NCI-H2171 treated with DMSO at 0.1 percent for 48 hours (cell line): ENCODE measurements around the gene PRSS2.
"Not testable (repeated sequence)": the region's sequence is repeated elsewhere in the genome, so short reads cannot be mapped to it uniquely, and the experiment has no call there.

Experiments
- DNase-seq: peaks from one replicate; lab custom pipeline; 2025; lab: John Stamatoyannopoulos, UW

The PRSS2 gene

DNA sequence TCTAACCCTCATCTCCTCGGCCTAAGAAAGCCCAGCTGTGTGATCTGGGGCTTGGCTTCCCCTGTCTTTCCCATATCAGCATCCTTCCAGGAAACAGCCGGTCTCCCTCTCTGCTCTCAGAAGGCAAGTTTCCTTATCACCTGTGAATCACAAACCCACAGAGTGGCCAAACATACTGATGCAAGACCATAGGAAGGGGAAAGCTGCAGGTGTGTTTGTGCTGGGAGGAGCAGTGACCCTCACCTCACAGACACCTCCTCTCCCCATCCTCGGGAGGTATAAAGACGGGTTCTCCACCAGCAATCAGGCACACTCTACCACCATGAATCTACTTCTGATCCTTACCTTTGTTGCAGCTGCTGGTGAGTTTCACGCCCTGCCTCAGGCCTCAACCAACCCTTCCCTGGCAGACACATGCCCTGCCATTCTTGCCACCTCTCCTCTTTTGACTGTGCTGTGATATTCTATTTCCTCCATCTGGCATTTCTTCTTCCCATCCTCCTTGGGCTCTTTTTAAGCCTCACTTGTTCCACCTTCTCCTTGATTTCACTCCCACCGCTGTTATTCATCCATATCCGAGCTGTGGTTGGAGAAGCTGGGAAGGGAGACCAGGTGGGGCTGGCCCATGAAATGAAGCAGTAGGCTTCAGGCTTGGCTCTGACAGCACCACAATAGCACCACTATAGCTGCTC lies at the start of gene PRSS2:
Gene PRSS2 (plus strand): TSS at position 310 of the 692 bp plus-strand sequence. CDS start 13 bp downstream, at position 323.
- DNase-seq: no peak

DNA sequence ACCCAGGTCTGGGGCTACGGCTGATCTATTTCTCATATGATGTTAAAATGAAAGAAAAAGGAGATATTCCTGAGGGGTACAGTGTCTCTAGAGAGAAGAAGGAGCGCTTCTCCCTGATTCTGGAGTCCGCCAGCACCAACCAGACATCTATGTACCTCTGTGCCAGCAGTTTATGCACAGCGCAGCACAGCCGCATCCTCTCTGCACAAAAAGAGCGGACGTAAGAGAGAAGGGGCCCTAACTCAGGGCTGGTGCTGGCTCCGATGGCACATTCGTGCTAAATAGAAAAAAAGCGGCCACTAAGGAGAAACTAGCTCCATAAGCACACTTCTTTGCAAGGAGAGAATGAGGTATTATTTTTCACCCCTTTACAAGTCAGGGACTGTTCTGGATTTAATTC lies 49.8 kb upstream of the PRSS2 start:
- no peak for DNase-seq

DNA sequence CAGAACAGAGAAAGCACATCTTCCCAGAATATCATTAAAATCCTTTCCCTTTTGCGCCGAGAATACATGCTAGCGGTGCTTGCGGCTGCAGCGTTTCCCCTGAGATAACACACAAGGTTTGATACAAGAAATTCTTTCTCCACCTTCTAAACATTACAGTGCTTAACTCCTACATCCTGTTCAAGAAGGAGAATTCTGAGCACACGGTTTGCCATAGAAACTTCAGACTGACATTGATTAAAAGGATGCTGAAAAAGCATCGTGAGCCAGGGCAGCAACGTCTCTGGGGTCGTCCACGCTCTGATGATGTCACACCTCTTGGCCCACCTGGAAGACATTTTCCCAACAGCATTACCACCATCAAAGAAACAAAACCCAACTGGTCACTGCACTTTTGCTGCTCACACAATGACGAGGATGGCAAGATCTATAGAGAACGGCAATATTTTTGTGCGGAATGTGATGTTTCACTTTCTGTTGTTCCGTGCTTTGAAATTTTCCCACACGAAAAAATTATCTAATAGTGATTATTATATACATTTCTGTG lies 48.4 kb upstream of the PRSS2 start:
- DNase-seq: no peak

DNA sequence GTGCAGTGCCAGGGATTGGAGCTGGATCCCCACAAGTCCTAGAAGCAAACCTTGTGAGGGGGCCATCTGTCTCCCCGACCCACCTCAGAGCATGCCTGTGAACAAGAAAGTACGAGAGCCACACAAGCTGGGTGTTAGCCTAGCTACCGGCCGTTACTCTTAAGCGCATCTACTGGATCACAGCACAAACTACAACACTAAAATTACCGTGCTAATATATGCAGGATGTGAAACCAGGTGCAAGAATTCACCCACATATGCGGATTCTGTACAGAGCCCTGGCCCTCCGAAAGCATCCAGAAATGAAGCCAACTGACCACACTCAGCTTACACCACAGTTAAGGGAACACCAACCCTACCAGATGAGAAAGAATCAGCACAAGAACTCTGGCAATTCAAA lies 37.5 kb upstream of the PRSS2 start:
- DNase-seq: no peak

DNA sequence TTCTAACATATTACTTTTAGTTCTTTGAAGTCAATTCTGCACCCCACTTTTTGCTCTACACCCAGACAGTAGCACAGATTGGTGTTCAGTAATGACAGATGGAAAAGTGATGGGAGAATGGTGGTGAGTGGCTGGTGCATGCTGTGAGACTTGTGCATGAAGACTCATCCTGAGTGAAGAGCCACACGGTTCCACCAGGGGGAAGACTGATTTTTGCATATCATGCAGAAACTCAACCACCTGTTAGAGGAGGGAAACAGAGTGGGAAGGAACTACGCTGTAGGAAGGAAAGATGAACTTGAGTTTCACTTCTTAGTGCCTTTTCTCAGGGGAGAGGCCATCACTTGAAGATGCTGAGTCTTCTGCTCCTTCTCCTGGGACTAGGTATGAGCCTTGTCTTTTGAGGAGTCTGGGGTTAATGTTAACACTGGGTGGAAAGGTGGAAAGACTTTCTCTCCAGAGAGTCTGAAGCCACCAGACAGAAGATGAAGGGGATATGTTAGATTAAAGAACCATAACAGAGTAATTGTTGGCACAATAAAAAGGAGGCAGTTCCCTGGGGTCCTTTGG lies 30.8 kb upstream of the PRSS2 start:
- no peak for DNase-seq

DNA sequence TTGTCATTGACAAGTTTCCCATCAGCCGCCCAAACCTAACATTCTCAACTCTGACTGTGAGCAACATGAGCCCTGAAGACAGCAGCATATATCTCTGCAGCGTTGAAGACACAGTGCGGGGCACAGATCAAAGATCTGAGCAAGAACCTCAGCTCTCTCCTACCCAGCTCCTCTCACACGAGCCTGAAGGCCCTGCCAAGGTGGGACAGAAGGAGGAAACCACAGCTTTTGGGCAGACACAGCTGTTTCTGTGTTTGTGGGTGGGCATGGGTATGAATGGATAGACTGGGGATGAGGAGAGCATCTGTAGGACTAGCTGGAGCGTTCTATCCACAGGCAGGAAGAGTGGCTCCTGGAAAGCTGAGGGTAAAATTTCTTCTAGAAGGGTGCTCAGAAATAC lies 30.0 kb upstream of the PRSS2 start:
- DNase-seq: no peak

DNA sequence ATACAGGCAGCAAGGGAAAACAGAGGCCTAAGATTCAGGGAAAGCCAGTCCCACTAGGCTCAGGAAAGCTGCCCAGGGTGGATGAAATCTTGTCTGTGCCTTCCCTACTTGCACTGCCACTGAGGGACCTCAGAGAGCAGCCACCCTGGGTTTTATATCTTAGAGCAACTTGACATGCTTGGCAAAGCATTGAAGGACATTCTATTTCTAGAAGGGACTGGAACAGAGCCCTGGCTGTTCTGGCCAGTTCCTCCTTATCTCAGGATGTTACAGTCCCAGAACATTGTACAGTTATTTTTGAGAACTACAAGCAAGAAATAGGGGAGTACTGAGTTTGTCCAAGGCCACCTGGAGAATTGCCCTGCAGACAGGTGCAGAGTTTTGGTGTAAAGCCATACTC lies 28.8 kb upstream of the PRSS2 start:
- not testable (repeated sequence) for DNase-seq

DNA sequence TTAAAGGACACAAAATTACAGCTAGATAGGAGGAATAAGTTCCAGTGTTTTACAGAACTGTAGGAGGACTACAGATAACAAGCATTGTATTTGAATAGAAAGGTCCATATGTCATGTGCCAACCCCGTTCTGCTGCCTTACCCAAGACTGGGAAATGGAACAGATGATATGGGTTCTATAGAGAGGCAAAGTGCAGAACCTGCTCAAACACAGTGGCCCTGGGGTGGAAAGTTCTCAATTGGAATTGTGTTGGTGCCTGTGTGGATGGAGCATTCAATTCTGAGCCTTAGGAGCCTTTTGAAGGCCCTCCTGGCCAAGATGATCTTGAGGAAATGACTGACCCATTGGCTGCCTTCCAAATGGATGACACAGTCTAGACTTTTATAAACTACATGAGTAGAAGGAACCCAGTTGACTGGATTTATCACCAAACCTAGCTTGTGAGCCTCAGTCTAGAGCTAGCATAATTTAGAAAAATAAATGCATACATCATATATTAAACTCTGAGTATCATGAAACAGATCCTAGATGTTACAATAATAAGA lies 25.6 kb upstream of the PRSS2 start:
- no peak for DNase-seq

DNA sequence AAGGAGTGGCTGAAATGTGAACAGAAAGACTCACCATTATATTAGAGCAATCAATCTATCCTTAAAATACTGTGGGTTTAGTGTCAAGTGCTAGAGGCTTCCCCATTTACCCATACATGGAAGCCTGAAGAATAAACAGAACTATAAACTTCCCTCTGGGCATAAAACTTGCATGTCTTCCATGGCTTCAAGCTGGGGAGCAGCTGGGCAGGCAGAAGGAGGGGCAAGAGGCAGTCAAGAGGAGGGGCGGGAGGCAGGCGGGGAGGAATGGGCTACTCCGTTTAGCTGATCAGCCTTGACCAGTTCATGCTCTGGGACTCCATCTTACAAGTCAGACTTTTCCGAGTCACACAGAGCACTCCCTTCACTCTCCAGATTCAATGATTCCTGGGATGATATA lies 25.0 kb upstream of the PRSS2 start:
- no peak for DNase-seq

DNA sequence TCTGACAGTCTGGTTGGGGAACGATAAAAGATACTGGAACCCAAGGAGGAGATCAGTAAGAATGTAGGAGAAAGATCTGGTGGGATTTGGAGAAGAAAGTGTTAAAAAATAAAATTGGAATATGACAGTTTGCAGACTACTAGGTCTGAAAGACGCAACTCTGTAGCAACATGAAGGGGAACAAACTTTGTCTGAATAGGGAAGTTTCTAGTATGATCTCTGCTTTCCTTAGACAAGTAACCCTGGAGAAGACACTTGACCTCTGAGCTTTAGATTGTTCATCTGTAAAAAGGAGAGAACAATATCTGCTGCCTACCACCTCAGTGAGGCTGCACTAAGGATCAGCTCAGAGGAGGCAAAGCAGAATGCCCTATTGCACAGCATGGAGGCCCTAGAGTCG lies 24.5 kb upstream of the PRSS2 start:
- no peak for DNase-seq

DNA sequence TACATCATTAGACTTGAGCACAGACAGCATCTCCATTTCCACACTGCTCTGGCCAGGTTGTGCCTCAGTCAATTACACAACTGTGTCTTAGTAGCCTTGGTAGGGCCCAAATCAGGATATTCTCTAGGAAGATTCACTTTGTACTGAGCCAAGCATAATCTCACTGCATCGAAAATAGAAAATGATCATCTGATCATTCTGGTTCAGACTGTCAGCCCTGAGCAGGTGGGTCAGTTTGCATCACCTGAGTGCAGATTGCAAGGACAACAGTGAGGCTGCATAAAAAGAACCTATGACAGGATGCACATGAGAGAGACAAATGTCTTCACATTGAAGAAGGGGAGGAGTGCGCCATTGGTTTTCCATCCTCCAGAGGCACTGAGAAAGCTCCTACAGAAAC lies 22.4 kb upstream of the PRSS2 start:
- DNase-seq: not testable (repeated sequence)

DNA sequence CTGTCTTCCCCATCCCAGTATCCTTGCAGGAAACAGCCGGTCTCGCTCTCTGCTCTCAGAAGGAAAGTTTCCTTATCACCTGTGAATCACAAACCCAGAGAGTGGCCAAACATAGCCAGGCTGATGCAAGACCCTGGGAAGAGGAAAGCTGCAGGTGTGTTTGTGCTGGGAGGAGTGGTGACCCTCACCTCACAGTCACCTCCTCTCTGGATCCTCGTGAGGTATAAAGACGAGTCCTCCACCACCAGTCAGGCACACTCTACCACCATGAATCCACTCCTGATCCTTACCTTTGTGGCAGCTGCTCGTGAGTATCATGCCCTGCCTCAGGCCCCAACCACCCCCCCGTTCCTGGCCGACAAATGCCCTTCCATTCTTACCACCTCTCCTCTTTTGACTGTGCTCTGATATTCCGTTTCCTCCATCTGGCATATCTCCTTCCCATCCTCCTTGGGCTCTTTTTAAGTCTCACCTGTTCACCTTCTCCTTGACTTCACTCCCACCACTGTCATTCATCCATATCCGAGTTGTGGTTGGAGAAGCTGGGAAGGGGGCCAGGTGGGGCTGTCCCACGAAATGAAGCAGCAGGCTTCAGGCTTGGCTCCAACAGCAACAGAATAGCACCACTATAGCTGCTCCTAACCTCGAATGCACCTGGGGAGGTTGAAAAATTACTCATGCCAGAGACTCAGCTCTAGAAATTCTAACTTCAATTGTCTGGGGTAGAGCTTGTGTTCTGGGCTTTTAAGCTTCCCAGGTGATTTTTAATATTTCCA lies 21.4 kb upstream of the PRSS2 start, which contains the start of gene PRSS1:
Gene PRSS1 (plus strand): TSS at position 255 of the 776 bp plus-strand sequence. CDS start 13 bp downstream, at position 268.
- no peak for DNase-seq

DNA sequence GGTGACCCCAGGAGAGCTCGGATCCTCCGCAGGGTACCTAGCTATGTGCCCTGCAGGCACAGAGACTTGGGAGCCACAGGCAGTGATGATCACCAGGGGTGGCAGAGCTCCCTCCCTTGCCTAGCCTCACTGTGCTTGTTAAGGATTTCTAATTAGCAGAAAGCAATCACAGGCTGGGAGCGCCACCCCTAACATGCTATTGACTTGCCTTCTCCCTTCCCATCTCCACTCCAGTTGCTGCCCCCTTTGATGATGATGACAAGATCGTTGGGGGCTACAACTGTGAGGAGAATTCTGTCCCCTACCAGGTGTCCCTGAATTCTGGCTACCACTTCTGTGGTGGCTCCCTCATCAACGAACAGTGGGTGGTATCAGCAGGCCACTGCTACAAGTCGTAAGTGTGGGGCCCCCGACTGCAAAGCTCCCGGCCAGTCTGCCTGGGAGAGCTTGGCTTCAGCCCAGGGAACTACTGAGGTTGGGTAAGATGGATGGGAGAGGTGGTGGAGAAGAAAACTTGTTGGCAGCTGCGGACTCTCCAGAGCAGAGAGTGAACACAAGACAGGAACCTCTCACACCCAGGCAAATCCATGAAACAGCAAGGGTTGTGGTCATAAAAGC lies 20.3 kb upstream of the PRSS2 start:
- no peak for DNase-seq

DNA sequence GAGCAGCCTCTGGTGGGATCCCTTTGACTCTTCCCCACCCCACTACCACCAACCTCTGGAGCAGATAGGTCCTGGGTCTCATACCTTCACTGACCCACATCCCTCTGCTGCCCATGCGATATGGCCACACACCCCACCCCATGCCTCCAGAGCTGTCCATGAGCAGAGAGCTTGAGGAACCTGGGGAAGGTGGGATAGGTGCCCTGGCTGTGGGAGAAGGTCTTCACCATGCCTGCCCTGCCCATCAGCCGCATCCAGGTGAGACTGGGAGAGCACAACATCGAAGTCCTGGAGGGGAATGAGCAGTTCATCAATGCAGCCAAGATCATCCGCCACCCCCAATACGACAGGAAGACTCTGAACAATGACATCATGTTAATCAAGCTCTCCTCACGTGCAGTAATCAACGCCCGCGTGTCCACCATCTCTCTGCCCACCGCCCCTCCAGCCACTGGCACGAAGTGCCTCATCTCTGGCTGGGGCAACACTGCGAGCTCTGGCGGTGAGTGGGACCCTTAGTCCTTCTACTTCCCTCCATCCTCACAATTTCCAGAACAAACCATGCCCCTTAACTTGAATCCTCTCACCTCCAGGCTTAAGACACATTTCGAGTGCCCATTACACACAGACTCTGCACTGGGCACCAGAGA lies 19.1 kb upstream of the PRSS2 start:
- not testable (repeated sequence) for DNase-seq

DNA sequence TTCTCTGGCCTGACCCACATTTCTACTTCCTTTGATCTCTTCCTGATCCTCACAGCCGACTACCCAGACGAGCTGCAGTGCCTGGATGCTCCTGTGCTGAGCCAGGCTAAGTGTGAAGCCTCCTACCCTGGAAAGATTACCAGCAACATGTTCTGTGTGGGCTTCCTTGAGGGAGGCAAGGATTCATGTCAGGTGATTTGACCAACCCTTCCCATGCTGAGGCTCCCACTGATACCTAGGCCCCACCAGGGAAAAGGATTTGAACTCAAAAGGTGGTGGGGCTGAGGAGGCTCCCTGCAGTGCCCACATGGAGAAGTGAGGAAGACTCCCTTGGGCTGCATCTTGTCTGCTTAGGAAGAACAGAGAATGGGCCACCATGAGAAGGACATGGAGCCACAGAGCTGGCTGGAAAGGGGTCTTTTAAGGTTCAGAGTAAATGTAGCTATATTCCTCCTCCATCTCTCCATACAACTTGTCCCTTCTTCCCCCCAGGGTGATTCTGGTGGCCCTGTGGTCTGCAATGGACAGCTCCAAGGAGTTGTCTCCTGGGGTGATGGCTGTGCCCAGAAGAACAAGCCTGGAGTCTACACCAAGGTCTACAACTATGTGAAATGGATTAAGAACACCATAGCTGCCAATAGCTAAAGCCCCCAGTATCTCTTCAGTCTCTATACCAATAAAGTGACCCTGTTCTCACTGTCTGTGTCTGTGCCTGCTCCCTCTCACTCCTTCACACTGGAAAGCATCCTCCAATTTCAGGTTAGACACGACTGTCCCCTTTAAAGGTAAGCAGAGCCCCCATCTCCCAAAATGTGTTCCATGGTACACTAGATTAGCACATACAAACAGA lies 18.2 kb upstream of the PRSS2 start:
- DNase-seq: no peak

DNA sequence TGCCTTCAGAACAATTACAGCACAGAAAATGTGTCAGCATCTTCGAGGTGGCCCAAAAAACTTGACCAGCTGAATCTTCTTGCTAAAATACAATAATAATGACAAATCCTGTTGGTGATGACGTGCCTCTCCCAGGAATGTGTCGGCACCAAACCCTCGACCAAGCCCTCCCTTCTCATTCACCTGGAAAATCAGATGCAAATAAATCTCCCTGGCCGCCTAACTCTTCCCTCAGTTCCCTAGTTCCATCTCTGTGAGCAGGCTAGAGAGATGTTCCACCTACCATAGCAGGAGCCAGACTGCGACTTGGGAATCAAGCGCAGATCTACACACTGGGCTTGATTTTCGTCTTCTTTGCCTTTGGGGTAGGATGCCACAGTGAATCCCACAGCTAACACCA lies 17.4 kb upstream of the PRSS2 start:
- no peak for DNase-seq

DNA sequence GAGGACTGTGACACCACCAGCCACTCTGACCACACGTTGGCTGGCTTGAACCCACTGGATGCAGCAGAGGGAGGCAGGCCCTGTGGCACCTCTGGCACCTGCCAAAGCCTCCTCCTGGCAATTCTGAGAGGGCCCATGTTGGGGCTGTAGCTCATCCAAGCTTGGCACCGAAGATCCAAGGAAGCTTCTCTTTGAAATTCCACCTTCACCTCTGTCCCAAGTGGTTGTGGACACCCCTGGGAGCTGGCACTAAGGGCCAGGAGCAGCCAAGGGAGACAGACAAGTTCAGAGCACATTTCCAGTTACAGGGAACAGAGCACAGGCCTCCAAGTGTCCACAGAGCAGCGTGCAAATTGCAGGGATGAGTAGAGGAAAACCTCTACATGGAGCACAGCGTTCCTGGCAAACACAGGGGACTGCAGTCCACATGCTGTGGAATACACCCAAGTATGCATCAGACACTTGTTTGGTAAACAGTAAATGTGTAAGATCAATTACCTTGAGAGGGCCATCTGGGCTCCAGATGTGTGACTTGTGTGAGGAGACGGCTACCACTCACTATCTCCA lies 16.8 kb upstream of the PRSS2 start:
- not testable (repeated sequence) for DNase-seq

DNA sequence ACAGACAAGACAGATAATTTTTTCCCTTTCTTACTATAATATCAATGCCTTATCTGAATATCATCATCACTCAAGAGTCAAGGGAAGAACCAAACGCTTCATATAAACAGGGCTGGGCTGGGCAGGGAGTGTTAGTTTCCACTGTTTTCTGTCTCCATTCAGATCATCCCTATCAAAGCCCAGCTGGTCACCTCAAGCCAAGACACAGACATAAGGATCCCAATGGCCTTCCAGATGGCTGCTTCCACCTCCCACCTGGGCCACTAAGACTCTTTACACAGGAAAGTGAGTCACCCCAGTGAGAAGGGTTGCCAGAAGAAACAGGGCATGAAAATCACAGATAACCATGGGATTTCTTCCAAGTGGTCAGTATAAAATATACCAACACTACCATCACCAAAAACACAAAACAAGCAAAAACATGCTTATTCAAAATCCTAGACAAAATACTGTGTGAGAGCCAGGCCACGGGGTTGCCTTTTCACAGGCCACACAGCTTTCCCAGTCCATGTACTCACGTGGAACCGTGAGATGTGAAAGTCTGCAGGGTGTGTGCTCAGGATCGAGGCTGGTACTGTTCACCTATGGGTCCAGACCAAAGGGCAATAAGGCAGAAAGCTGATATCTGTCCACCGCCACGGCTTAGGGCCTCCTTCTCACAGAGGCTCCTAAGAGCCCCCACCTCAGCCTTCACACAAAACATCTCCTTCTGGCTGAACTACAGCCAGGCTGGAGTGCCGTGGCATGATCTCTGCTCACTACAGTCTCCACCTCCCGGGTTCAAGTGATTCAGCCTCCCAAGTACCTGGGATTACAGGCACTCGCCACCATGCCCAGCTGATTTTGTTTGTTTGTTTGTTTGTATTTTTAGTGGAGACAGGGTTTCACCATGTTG lies 15.8 kb upstream of the PRSS2 start:
- DNase-seq: no peak

DNA sequence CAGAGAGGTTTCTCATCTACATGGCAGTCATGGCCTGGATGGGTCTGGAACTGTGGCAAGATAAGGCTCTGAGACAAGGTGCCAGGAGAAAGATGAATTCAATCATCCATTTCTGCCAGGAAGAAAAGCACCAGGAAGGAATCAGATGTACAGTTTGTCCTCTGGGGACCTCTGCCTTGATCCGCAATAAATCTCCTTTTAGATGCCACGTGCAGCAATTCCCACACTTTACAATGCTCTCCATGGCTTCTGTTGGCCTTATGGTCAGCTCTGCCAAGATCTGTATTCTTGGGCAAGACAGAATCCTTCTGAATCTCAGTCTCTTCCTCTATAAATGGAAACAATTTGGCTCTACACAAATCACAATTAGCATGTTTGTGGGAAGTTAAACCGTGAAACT lies 12.5 kb upstream of the PRSS2 start:
- DNase-seq: not testable (repeated sequence)
